ENCODE data around the gene MAP2K5.

MAP2K5 gene

DNA sequence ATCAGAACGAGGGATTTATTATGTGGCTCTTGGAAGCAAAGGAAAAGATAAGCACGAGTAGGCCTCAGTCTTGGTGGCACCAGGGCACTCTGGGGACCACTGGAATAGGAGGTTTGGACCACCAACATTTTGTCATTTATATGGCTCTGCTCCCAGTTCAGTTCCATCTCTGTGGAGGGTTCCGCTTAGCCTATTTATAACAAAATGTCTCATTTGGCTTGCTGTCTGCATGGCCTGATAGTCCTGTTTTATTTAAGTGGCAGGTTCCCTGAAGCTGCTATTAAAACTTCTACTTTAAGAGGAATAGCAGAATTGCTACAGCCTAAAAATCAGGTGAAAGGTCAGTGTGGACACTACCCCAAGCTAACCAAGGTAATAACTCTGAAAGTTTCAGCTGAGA lies 27.2 kb downstream of the MAP2K5 start:
- ChIA-PET POLR2A (no interaction called here), CTCF (interaction anchor here (0.8 kb wide), 1 partner anchor 17 kb away, joined by 3 read pairs; no protein-coding TSS in a partner anchor)
- no peak overlapping the region for H3K4me3 ChIP-seq (ENCODE audit: low read depth, low read length)
- TF ChIP-seq, protein P1, sequence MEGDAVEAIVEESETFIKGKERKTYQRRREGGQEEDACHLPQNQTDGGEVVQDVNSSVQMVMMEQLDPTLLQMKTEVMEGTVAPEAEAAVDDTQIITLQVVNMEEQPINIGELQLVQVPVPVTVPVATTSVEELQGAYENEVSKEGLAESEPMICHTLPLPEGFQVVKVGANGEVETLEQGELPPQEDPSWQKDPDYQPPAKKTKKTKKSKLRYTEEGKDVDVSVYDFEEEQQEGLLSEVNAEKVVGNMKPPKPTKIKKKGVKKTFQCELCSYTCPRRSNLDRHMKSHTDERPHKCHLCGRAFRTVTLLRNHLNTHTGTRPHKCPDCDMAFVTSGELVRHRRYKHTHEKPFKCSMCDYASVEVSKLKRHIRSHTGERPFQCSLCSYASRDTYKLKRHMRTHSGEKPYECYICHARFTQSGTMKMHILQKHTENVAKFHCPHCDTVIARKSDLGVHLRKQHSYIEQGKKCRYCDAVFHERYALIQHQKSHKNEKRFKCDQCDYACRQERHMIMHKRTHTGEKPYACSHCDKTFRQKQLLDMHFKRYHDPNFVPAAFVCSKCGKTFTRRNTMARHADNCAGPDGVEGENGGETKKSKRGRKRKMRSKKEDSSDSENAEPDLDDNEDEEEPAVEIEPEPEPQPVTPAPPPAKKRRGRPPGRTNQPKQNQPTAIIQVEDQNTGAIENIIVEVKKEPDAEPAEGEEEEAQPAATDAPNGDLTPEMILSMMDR (IDR thresholded peaks at IDR 0.05; ENCODE audit: insufficient read depth, low read length, missing control alignments), result no peak
- DNase-seq (ENCODE audit: low read depth, low spot score), result no peak

DNA sequence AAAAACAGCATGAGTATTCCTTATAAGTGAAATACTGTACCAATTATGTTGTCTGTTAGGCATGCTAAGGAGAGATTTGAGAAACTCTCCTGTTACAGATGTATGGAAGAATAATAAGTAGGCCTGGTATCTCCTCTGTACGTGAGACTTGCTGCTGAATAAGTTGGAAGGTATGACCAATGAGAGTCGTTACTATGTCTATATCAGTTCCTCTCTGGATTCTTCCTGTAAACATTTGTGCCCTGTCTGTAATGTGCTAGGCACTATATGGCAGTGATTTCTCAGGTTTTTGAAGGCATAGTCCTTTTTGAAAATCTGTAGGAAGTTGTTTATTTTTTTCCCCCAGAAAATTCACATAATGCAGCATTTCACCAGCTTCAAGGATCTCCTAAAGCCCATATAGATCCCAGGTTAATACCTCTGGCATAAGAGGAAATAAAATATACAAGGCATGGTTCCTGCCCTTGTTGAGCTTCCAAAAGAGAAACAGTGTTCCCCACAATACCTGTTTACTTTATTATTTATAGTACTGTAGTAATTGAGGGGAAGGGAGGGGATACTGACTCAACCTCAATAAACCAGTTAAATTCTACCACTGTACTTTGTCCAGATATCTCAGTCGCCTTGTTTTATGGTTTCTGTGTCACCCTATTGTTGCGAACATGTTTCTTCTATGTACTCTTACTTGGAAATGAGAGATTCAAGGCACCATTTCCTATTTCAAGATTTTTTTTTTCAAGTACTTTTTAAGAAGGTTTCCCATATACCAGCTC lies 28.6 kb downstream of the MAP2K5 start:
- POLR2A ChIA-PET, result interaction anchor here (0.8 kb wide), 1 partner anchor 19 kb away, joined by 3 read pairs; no protein-coding TSS in a partner anchor
- TF ChIP-seq, protein P1 (IDR thresholded peaks at IDR 0.05; ENCODE audit: insufficient read depth, low read length, missing control alignments), result no peak
- CTCF ChIA-PET, result interaction anchor here (0.6 to 1.8 kb wide), 3 partner anchors 11 to 146 kb away, joined by 3 to 5 read pairs (median 3); no protein-coding TSS in a partner anchor
- H3K4me3 ChIP-seq (ENCODE audit: low read depth, low read length), result no peak overlapping the region
- DNase-seq (ENCODE audit: low read depth, low spot score), result no peak

DNA sequence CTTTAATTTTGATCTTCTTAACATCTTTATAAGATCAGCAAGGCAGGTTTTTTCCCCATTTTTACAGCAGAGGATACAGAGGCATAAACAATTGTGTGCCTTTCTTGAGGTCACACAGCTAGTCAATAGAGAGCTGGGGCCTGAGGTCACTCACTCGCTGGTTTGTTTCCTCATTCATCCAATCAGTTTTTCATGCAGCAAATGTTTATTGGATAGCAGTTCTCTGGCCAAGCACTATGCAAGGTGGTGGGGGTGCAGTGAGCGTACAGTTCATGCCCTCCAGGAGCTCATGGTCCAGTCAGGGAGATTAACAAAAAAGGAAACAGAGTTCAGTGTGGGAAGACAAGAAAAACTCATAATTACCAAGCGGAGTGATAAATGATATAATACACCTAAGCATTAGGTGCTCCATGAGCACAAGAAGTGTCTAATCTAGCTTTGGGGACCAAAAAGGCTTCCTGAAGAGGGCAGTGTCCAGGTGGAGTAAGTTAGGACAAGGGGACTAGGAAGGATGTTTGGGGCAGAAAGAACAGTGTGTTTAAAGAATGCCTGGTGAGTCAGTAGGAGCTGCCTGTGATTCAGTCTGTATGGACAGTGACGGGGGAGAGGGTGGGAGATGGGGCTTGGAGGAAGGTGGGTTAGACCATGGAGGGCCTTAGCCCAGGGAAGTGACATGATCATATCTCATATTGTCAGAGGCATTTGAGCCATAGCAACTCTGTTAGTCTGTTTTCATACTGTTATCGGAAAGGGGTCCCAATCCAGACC lies 29.3 kb downstream of the MAP2K5 start:
- POLR2A ChIA-PET, result interaction anchor here (0.8 kb wide), 1 partner anchor 20 kb away, joined by 3 read pairs; no protein-coding TSS in a partner anchor
- CTCF ChIA-PET, result interaction anchor here (0.6 to 1.8 kb wide), 3 partner anchors 12 to 112 kb away, joined by 3 to 5 read pairs (median 3); no protein-coding TSS in a partner anchor
- H3K4me3 ChIP-seq (ENCODE audit: low read depth, low read length), result no peak overlapping the region
- TF ChIP-seq, protein P1 (IDR thresholded peaks at IDR 0.05; ENCODE audit: insufficient read depth, low read length, missing control alignments), result no peak
- DNase-seq (ENCODE audit: low read depth, low spot score), result no peak

DNA sequence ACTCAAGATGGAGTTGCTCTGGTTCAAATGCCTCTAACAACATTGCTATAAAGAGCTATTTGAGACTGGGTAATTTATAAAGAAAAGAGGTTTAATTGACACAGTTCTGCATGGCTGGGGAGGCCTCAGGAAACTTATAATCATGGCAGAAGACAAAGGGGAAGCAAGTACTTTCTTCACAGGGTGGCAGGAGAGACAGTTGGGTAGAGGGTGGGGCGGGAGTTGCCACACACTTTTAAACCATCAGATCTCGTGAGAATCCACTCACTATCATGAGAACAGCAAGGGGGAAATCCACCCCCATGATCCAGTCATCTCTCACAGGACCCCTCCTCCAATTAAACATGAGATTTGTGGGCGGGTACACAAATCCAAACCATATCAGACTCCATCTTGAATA lies 30.7 kb downstream of the MAP2K5 start:
- TF ChIP-seq, protein P1 (IDR thresholded peaks at IDR 0.05; ENCODE audit: insufficient read depth, low read length, missing control alignments), result no peak
- ChIA-PET CTCF (no interaction called here), POLR2A (no interaction called here)
- no peak overlapping the region for H3K4me3 ChIP-seq (ENCODE audit: low read depth, low read length)
- no peak for DNase-seq (ENCODE audit: low read depth, low spot score)

DNA sequence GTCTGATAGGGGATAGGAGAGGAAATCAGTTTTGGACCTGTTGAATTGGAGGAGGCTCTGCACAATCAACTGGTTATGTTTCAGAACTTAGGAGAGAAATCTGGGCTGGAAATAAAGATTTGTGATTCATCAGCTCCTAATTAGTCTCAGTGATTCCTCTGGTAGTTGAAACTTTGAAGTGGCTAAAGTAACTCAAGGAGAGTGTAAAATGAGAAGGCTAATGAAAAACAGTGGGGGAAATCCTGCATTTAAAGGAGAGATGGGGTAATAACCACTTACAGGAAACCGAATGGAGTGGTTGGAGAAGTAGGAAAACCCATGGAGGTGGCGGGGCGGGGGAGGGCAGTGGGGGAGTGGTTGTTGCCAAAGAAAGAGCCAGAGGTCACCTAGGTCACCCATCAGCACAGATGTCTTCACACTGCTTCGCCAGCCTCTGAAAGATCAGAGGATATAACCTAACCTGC lies 32.6 kb downstream of the MAP2K5 start:
- DNase-seq (ENCODE audit: low read depth, low spot score), result no peak
- TF ChIP-seq, protein P1 (IDR thresholded peaks at IDR 0.05; ENCODE audit: insufficient read depth, low read length, missing control alignments), result no peak
- ChIA-PET CTCF (no interaction called here), POLR2A (no interaction called here)
- no peak overlapping the region for H3K4me3 ChIP-seq (ENCODE audit: low read depth, low read length)

All from AG04449 (cell line).